Epithelial cell of esophagus (primary cell): ENCODE measurements around the gene CHST14.

ENCODE experiments used
- DNase-seq: peaks from one replicate; pipeline ENCODE4 v3.0.0; 2010; ENCODE audit warnings: low read depth
- H3K4me3 ChIP-seq: 2 replicates; pipeline ENCODE4 v1.5.1; 2011; ENCODE audit warnings: mild to moderate bottlenecking, low read length, control low read depth
- TF ChIP-seq, protein P1 (sequence below): IDR thresholded peaks from 2 replicates; pipeline ENCODE4 v1.5.1; 2011; ENCODE audit warnings: low read depth, mild to moderate bottlenecking, low read length, control low read depth, inconsistent platforms; ENCODE audit not compliant: insufficient read depth; ENCODE audit errors: missing control alignments

CHST14 gene

GRCh38 chr15:40437752-40438687, 32.8 kb upstream of the CHST14 start:
- DNase-seq, result no peak
- TF ChIP-seq, protein P1, sequence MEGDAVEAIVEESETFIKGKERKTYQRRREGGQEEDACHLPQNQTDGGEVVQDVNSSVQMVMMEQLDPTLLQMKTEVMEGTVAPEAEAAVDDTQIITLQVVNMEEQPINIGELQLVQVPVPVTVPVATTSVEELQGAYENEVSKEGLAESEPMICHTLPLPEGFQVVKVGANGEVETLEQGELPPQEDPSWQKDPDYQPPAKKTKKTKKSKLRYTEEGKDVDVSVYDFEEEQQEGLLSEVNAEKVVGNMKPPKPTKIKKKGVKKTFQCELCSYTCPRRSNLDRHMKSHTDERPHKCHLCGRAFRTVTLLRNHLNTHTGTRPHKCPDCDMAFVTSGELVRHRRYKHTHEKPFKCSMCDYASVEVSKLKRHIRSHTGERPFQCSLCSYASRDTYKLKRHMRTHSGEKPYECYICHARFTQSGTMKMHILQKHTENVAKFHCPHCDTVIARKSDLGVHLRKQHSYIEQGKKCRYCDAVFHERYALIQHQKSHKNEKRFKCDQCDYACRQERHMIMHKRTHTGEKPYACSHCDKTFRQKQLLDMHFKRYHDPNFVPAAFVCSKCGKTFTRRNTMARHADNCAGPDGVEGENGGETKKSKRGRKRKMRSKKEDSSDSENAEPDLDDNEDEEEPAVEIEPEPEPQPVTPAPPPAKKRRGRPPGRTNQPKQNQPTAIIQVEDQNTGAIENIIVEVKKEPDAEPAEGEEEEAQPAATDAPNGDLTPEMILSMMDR, result no peak
- no peak overlapping the region for H3K4me3 ChIP-seq

- H3K4me3 ChIP-seq, result no peak overlapping the region
- DNase-seq, result no peak
- TF ChIP-seq, protein P1, result no peak
Observed at GRCh38 chr15:40438712-40439111, 32.1 kb upstream of the CHST14 start.

GRCh38 chr15:40439461-40439959, 31.3 kb upstream of the CHST14 start:
- TF ChIP-seq, protein P1, result no peak
- peak overlapping the region; percentile 61 for H3K4me3 ChIP-seq
- peak; percentile 40 for DNase-seq

- peak; percentile 52 for DNase-seq
- TF ChIP-seq, protein P1, result no peak
- peak overlapping the region; percentile 61 for H3K4me3 ChIP-seq
Observed at GRCh38 chr15:40439960-40440742, 30.6 kb upstream of the CHST14 start.

DNA sequence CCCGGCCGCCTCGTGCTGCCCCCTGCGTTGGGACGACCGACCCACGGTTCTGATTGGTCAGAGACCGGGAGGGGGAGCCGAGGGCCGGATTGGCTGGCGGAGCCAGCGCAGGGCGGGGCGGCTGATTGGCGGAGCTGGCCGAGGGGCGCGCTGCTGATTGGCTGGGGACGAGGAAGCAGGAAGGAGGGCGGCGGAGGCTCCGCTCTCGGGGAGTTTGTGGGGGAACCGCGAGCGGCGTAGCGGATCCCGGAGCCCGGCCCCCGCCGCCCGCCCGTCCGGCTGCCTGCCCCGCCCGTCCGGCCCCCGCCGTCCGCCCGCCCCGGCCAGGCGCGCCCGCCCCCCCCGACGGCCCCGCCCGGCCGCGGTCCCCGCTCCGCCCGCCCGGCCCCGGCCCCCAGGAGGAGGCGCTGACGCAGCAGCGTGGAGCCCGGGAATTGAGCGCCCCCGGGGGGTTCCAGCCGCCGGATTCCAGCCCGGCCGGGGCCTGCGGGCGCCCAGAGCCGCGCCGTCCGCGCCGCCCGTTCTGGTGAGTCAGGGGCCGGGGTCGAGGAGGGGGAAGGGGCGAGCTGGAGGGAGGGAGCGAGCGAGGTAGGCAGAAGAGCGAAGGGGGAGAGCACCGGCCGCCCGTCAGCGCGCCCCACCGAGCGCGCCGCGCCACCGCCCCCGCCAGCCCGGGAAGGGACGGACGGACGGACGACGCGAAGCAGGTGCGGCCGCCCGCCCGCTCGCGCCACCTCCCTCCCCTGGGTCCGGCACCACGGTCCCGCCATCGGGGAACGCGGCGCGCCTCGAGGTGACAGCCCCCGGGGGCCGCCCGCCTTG, 29.8 kb upstream of the CHST14 start, which contains the start of gene BAHD1:
Gene BAHD1, plus strand, starts transcription at position 211 of the 822 bp plus-strand sequence. CDS start 17,512 bp downstream, outside the sequence.
- H3K4me3 ChIP-seq, result peak within 1 kb of the TSS; percentile 61
- TF ChIP-seq, protein P1, result no peak
- peak; percentile 95 for DNase-seq

DNA sequence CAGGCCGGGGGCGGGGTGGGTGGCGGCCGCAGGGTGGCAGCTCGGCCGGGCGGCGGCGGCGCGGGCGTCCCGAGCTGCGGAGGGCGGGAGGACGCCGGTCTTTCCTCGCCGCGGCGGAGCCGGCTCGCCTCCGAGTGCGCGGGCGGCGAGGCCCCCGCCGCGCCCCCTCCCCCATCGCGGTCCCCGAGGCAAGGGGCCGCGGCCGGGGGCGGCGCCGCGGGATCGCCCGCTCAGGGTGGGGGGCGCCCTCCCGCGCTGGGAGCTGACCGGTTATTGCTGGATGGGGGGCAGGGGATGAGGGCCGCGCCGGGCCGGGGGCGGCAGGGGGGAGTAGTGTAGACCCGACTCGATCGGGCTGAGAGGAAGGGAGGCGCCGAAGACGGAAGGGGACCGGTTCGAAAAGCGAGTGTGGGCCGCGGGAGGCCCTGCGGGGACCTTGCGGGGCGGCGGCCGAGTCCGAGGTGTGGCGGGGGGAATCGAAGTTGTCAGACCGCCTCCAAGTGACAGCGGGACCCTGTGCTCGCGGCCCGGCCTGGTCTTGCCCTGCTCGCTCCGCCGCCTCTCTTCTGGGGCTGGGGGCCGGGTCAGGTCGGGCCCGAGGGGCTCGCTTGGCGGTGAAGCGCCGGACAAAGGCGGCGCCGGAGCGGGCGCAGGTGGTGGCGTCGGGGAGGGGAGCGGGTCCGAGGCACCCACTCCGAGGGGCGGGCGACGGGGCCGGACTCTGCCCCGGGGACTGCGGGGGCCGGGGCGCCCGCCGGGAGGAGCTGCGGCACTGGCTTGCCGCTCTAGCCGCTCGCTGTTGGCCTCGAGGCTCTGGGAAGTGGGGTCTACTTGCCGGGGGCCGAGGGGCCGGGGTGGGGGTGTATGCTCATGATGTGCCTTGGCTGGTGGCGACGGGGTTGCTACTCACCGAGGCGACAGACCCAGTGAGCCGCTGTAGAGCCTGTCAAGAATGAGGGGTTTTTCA, 28.9 kb upstream of the CHST14 start:
- peak overlapping the region; percentile 61 for H3K4me3 ChIP-seq
- TF ChIP-seq, protein P1, result no peak
- no peak for DNase-seq
